ENCODE measurements around the gene DMRTC1.
"Not testable (repeated sequence)": the region's sequence is repeated elsewhere in the genome, so short reads cannot be mapped to it uniquely, and the experiment has no call there.

DMRTC1 gene

GRCh38 chrX:72943819-72944169 lies at the start of gene DMRTC1:
DMRTC1 (minus strand) TSS chrX:72943837; CDS start chrX:72875694, 68,143 bp downstream.
- FAIRE-seq: peak; percentile 86
- not testable (repeated sequence) for DNase-seq (ENCODE audit: extremely low spot score, insufficient read length, low read depth)

GRCh38 chrX:72980894-72981469 lies 37.3 kb upstream of the DMRTC1 start:
- FAIRE-seq; DNase-seq (ENCODE audit: extremely low spot score, insufficient read length, low read depth): not testable (repeated sequence)

GRCh38 chrX:72974885-72975284 lies 31.2 kb upstream of the DMRTC1 start:
- not testable (repeated sequence) for DNase-seq (ENCODE audit: extremely low spot score, insufficient read length, low read depth); FAIRE-seq

- DNase-seq (ENCODE audit: extremely low spot score, insufficient read length, low read depth); FAIRE-seq: not testable (repeated sequence)
Measured at GRCh38 chrX:72971859-72972258, 28.2 kb upstream of the DMRTC1 start.

- not testable (repeated sequence) for DNase-seq (ENCODE audit: extremely low spot score, insufficient read length, low read depth); FAIRE-seq
Measured at GRCh38 chrX:72959971-72960370, 16.3 kb upstream of the DMRTC1 start.

GRCh38 chrX:72943035-72943818 lies 410 bp downstream of the DMRTC1 start:
- FAIRE-seq: peak; percentile 86
- DNase-seq (ENCODE audit: extremely low spot score, insufficient read length, low read depth): not testable (repeated sequence)

GRCh38 chrX:72942272-72942671 lies 1.4 kb downstream of the DMRTC1 start:
- FAIRE-seq: not testable (repeated sequence)

GRCh38 chrX:72937906-72938305 lies 5.7 kb downstream of the DMRTC1 start, which contains the start of gene FAM236A:
FAM236A (plus strand) TSS chrX:72938206; CDS start chrX:72938263, 57 bp downstream.
- not testable (repeated sequence) for DNase-seq (ENCODE audit: extremely low spot score, insufficient read length, low read depth); FAIRE-seq

More at GRCh38 chrX:72942272-72942671, 1.4 kb downstream of the DMRTC1 start:
- not testable (repeated sequence) for DNase-seq (ENCODE audit: extremely low spot score, insufficient read length, low read depth)

GRCh38 chrX:72936882-72937455 lies 6.7 kb downstream of the DMRTC1 start:
- peak; percentile 62 for FAIRE-seq

GRCh38 chrX:72936455-72936854 lies 7.2 kb downstream of the DMRTC1 start:
- not testable (repeated sequence) for DNase-seq (ENCODE audit: extremely low spot score, insufficient read length, low read depth)
- peak; percentile 86 for FAIRE-seq

More at GRCh38 chrX:72936882-72937455, 6.7 kb downstream of the DMRTC1 start:
- DNase-seq (ENCODE audit: extremely low spot score, insufficient read length, low read depth): not testable (repeated sequence)

GRCh38 chrX:72932283-72932682 lies 11.4 kb downstream of the DMRTC1 start:
- FAIRE-seq: not testable (repeated sequence)

GRCh38 chrX:72916096-72916495 lies 27.5 kb downstream of the DMRTC1 start:
- FAIRE-seq; DNase-seq (ENCODE audit: extremely low spot score, insufficient read length, low read depth): not testable (repeated sequence)

More at GRCh38 chrX:72932283-72932682, 11.4 kb downstream of the DMRTC1 start:
- DNase-seq (ENCODE audit: extremely low spot score, insufficient read length, low read depth): not testable (repeated sequence)

GRCh38 chrX:72912315-72912714 lies 31.3 kb downstream of the DMRTC1 start, which contains the start of gene FAM236C:
FAM236C (plus strand) TSS chrX:72912615; CDS start chrX:72912715, 100 bp downstream.
- not testable (repeated sequence) for FAIRE-seq; DNase-seq (ENCODE audit: extremely low spot score, insufficient read length, low read depth)

GRCh38 chrX:72889740-72890139 lies 53.9 kb downstream of the DMRTC1 start:
- not testable (repeated sequence) for DNase-seq (ENCODE audit: extremely low spot score, insufficient read length, low read depth); FAIRE-seq

GRCh38 chrX:72882898-72883297 lies 60.7 kb downstream of the DMRTC1 start:
- FAIRE-seq: not testable (repeated sequence)

GRCh38 chrX:72837532-72837931 lies 106.1 kb downstream of the DMRTC1 start:
- not testable (repeated sequence) for DNase-seq (ENCODE audit: extremely low spot score, insufficient read length, low read depth); FAIRE-seq

More at GRCh38 chrX:72882898-72883297, 60.7 kb downstream of the DMRTC1 start:
- DNase-seq (ENCODE audit: extremely low spot score, insufficient read length, low read depth): not testable (repeated sequence)

GRCh38 chrX:72830701-72831100 lies 112.9 kb downstream of the DMRTC1 start:
- not testable (repeated sequence) for FAIRE-seq; DNase-seq (ENCODE audit: extremely low spot score, insufficient read length, low read depth)
